Stomach (tissue), 4 donors: ENCODE measurements around the gene RABGAP1.

ENCODE experiments used
- CTCF ChIP-seq, 7 experiments: fragments of 450-650 bp in 4 of 7; fragments of 200-600 bp in 3 of 7; sonication (generic) in 3 of 7; IDR thresholded peaks; one replicate each; pipeline ENCODE4 v1.5.1; 2016 to 2019; ENCODE audit warnings: antibody characterized with exemption in 7 of 7, control low read depth in 2 of 7, mild to moderate bottlenecking in 1 of 7
- EP300 ChIP-seq: sonication (generic); formaldehyde crosslinking; IDR thresholded peaks from one replicate; pipeline ENCODE4 v1.6.1; 2017; ENCODE audit warnings: antibody characterized with exemption
- POLR2AphosphoS5 ChIP-seq, 3 donors: sonication (generic); formaldehyde crosslinking; IDR thresholded peaks; one replicate each; pipeline ENCODE4 v1.6.1; 2016; ENCODE audit warnings: antibody characterized with exemption in 3 of 3

GRCh38 chr9:123064716-123065115 is 123.9 kb downstream of the RABGAP1 start:
- TF ChIP-seq POLR2AphosphoS5 (IDR thresholded peaks at IDR 0.05): no peak
- TF ChIP-seq CTCF (IDR thresholded peaks at IDR 0.05): no peak
- no peak for TF ChIP-seq EP300
